NCI-H1417 (cell line): Measurements from ENCODE around the gene CCDC110.
"Not testable (repeated sequence)": the region's sequence is repeated elsewhere in the genome, so short reads cannot be mapped to it uniquely, and the experiment has no call there.

Experiments
- DNase-seq, 3 experiments: peaks; one replicate each; lab custom pipeline; 2025; lab: John Stamatoyannopoulos, UW

Gene CCDC110

DNA sequence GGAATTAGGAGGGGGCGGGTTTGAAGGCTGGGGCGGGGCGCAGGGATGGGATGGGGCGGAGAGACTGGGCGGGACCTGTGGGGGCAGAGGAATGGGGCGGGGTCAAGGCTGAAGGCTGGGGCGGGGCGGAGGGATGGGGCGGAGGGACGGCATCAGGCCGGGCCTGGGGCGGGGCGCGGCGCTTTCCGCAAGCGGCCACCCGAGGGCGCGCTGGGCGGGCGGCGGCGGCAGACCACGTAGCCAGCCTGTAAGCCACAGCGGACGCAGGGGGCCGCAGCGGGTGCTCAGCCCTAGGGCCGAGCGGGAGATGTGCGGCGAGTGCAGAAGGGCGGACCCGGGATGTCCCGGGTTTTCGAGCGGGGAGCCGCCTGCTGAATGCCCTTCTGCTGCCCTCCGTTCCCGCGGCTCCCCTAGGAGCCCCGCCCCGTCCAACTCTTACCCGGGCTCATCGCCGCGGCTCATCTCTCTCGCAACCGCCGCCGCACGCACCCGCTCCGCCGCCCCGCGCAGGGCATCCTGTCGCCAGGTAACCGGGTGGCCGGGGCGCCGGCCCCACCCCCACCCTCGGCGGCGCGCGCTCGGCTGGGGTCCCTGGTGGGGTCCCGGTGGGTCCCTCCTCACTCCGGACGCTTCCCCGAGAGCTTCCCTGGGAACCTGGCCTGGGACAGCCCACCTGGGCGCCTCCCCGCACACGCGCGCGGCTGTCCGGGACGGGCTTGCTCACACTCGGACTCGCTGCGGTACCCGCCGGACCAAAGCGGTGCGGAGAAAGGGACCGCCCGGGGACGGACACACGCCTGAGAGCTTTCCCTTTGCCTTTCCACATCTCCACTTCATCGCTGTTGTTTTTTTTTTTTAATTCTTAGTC lies at the start of gene CCDC110:
Gene CCDC110 (minus strand): TSS at position 499 of the 868 bp plus-strand sequence. CDS start 50 bp downstream, at position 449.
- peak; percentile 70 to 91 (median 88) for DNase-seq

GRCh38 chr4:185520119-185520518 lies 48.6 kb upstream of the CCDC110 start:
- DNase-seq = no peak

DNA sequence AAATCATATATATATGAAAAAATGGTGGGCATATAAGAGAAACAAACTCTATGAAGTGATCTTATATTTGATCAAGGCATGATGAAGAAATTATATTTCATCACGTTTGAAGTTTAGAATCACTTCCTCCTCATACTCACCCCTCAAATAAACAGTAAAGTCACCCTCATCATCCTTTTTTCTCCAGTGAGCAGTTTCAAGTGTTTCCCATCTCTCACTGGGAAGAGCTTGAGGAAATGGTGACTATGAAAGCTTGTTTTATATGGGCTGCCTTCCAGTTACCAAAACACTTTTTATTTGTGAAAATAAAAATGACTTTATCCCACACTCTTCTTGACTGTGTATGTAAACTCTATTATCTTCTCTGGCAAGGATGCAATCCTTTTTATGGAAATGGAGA lies 47.0 kb upstream of the CCDC110 start:
- no peak for DNase-seq

- DNase-seq = no peak
These were observed 46.5 kb upstream of the CCDC110 start for GRCh38 chr4:185518069-185518468.

- DNase-seq = no peak
These were observed 43.7 kb upstream of the CCDC110 start for GRCh38 chr4:185515248-185515647.

- no peak for DNase-seq
These were observed 42.7 kb upstream of the CCDC110 start for GRCh38 chr4:185514182-185514697.

GRCh38 chr4:185513489-185514181 lies 42.1 kb upstream of the CCDC110 start:
- DNase-seq = no peak

GRCh38 chr4:185512516-185512915 lies 41.0 kb upstream of the CCDC110 start:
- DNase-seq = no peak

DNA sequence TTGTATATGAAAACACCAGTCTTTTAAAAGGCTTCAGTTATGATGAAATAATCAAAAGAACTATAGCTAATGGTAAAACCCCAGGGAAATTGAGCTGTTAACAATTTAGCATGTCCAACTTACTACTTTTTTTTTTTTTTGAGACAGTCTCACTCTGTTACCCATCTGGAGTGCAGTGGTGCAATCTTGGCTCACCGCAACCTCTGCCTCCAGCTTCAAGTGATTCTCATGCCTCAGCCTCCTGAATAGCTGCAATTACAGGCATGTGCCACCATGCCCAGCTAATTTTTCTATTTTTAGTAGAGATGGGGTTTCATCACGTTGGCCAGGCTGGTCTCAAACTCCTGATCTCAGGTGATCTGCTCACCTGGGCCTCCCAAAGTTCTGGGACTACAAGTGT lies 39.7 kb upstream of the CCDC110 start:
- not testable (repeated sequence) for DNase-seq

- no peak for DNase-seq
These were observed 39.3 kb upstream of the CCDC110 start for GRCh38 chr4:185510806-185511205.

DNA sequence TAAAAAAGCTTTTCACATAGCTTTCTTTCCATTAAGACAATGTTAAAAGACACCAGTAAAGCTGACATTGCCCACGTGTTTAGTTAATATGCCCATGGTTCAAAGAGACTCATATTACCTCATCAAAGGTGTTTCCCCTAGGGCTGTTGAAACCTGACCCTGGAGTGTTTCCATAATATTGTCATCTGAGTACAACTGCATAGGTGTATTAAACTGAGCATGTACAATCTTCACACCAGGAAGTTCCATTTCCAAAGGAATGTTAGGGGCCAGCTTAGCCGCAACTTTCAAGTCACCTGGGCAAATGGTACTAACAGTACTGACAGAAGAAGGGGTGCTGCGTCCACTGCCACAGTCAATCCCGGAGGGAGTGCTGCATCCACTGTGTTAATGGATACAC lies 36.6 kb upstream of the CCDC110 start:
- DNase-seq = peak; percentile 8 to 65 (median 26)

GRCh38 chr4:185506422-185506821 lies 34.9 kb upstream of the CCDC110 start:
- no peak for DNase-seq

GRCh38 chr4:185504098-185505047 lies 32.8 kb upstream of the CCDC110 start:
- no peak for DNase-seq

DNA sequence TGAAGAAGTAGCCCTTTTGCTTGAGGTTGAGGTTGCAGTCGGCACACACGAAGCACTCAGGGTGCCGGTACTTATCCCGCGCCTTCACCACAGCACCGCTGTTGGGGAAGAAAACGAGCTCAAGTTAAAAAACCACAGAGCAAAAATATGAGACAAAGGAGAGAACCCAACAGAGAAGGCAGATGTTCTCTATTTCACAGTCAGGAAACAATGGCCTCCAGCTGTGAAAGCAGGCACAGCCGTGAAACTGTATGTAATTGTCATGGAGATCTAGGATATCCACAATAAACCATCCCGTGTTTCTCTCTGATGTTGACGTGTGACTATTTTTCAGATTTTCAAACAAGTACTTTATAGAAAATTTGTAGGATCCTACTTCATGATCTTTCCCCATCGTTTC lies 30.9 kb upstream of the CCDC110 start:
- no peak for DNase-seq

GRCh38 chr4:185500576-185500975 lies 29.0 kb upstream of the CCDC110 start:
- no peak for DNase-seq

GRCh38 chr4:185500035-185500434 lies 28.5 kb upstream of the CCDC110 start:
- DNase-seq = no peak

- DNase-seq = no peak
These were observed 17.1 kb upstream of the CCDC110 start for GRCh38 chr4:185488650-185489049.

- DNase-seq = no peak
These were observed 9.9 kb upstream of the CCDC110 start for GRCh38 chr4:185481401-185481800.

- peak in 2 of 3 experiments; percentile 20 to 65 for DNase-seq
These were observed 8.6 kb upstream of the CCDC110 start for GRCh38 chr4:185480016-185480732.

- peak in 1 of 3 experiments; percentile 28 for DNase-seq
These were observed 8.0 kb upstream of the CCDC110 start for GRCh38 chr4:185479507-185479971.

DNA sequence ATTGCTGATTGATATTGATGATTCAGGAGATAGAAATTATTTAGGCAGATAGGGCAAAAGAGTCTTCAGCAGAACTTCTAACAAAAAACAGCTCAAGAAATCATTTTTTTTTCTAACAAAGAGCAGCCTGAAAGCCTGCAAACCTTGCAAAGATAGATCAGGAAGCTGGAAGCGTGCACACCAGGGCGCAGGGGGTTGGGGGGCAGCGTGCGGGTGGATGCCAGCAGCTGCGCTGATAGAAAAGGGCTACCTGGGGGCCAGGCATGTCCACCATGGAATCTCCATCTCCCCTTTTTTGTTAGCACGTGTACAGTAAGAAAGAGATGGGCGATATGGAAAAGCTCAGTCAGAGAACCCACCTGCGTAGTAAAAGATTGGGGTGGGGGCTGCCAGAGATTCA lies 1.7 kb upstream of the CCDC110 start:
- DNase-seq = no peak
